H1 (cell line): ENCODE measurements around the gene WIPF3. TPM values are rescaled to one million over a fixed set of nuclear protein-coding genes. Genes with fewer than 3 reads are reported as not detected.

ENCODE experiments used
- KDM4A ChIP-seq: IDR thresholded peaks from one replicate; pipeline ENCODE4 v1.7.1; 2012; ENCODE audit warnings: low read depth, mild to moderate bottlenecking, moderate library complexity, low read length, inconsistent platforms; ENCODE audit not compliant: severe bottlenecking
- PHF8 ChIP-seq: fragments of 200-600 bp; sonication (generic); conservative IDR thresholded peaks from 2 replicates; pipeline ENCODE4 v1.7.1; 2012; ENCODE audit warnings: low read depth, mild to moderate bottlenecking, inconsistent platforms, low read length, moderate library complexity
- RXRA ChIP-seq: IDR thresholded peaks from 2 replicates; pipeline ENCODE4 v1.6.1; 2011; ENCODE audit warnings: low read depth, mild to moderate bottlenecking, low read length, moderate library complexity; ENCODE audit not compliant: insufficient read depth
- TBP ChIP-seq: IDR thresholded peaks from 2 replicates; pipeline ENCODE4 v1.6.1; 2011; ENCODE audit warnings: low read depth, low read length, improper control_type of control experiment
- polyA plus RNA-seq, 7 experiments: library from polyadenylated mRNA; depleted of rRNA in 3 of 7; stranded (reverse) in 5 of 7; unstranded in 2 of 7; fragments of >200 nt in 5 of 7; fragments of 200-250 nt in 2 of 7; gene quantifications; 1 replicate in 5 of 7; 2 replicates in 1 of 7; 4 replicates in 1 of 7; pipeline versions ENCODE4 v1.2.1 to v1.2.3, GENCODE V29; 2011 to 2013; ENCODE audit warnings: missing spikeins in 2 of 7, mixed read lengths in 2 of 7
- total RNA-seq: library from RNA; stranded (reverse); fragmentation: NEBNext Ultra II Directional; extraction: Animal tissue kit (Norgen Biotek cat#: 25700); gene quantifications from 2 replicates; pipeline ENCODE4 v1.2.1, GENCODE V29; 2021

WIPF3 gene
- total and polyA plus RNA-seq, 2 of the 8 experiments (the other 6 are each of a cell fraction or from before 2014, with no cell fraction given) = 5.0 to 12.1 TPM

- no peak for TF ChIP-seq RXRA
- TF ChIP-seq KDM4A = no peak
- TF ChIP-seq PHF8 = no peak
- TF ChIP-seq TBP = no peak
Observed at GRCh38 chr7:29929018-29929807, 122.9 kb downstream of the WIPF3 start (continued).
